Effector memory CD4-positive, alpha-beta T cell (primary cell): ENCODE measurements around the gene TRAF6.

ENCODE experiments used
- DNase-seq, 3 donors: peaks; one replicate each; pipeline ENCODE4 v3.0.0-alpha.2; 2020
- H3K27ac ChIP-seq: 2 replicates; pipeline ENCODE4 v1.7.0; 2013; ENCODE audit warnings: mild to moderate bottlenecking, low read length, moderate library complexity; ENCODE audit not compliant: insufficient read depth, poor library complexity, severe bottlenecking
- H3K27me3 ChIP-seq: replicated peaks from 2 replicates; pipeline ENCODE4 v1.7.0; 2013; ENCODE audit warnings: mild to moderate bottlenecking, low read length; ENCODE audit not compliant: insufficient read depth, control insufficient read depth, poor library complexity, severe bottlenecking
- H3K36me3 ChIP-seq: 2 replicates; pipeline ENCODE4 v1.7.0; 2013; ENCODE audit warnings: mild to moderate bottlenecking, low read length, moderate library complexity; ENCODE audit not compliant: control insufficient read depth, insufficient read depth
- H3K4me1 ChIP-seq: 2 replicates; pipeline ENCODE4 v1.7.0; 2013; ENCODE audit warnings: low read length, mild to moderate bottlenecking; ENCODE audit not compliant: control insufficient read depth, insufficient read depth, poor library complexity, severe bottlenecking
- H3K4me3 ChIP-seq: 2 replicates; pipeline ENCODE4 v1.7.0; 2013; ENCODE audit warnings: low read length, low read depth, mild to moderate bottlenecking; ENCODE audit not compliant: insufficient read depth, poor library complexity, severe bottlenecking
- H3K9me3 ChIP-seq: 2 replicates; pipeline ENCODE4 v1.7.0; 2013; ENCODE audit warnings: mild to moderate bottlenecking, low read length, moderate library complexity; ENCODE audit not compliant: control insufficient read depth

The TRAF6 gene

DNA sequence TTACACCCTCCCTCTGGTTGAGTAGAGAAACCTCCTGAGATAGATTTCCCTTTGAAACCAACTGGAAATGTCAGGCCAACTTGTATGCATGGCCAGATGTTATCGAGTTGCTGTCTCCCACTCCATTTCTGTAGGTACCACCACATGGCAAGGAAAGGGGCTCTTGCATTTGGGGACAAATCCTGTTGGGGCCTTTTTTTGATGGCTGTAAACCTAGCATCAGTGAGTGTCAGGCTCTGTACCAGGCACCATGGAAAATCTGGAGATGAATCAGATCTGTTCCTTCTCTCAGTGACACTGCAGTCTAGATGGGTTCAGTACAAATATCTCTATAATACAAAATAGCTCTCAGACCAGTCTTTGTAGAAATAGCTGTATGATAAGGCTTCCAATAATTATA lies 58.4 kb downstream of the TRAF6 start:
- Histone ChIP-seq H3K4me3 (no peak overlapping the region), H3K27me3 (no peaks in the 10 kb centered on the region), H3K4me1 (peaks cover 38% of the 10 kb centered on the region), H3K9me3 (no peaks in the 10 kb centered on the region), H3K36me3 (peaks cover 2% of the 10 kb centered on the region), H3K27ac (no peak overlapping the region)
- DNase-seq = no peak

DNA sequence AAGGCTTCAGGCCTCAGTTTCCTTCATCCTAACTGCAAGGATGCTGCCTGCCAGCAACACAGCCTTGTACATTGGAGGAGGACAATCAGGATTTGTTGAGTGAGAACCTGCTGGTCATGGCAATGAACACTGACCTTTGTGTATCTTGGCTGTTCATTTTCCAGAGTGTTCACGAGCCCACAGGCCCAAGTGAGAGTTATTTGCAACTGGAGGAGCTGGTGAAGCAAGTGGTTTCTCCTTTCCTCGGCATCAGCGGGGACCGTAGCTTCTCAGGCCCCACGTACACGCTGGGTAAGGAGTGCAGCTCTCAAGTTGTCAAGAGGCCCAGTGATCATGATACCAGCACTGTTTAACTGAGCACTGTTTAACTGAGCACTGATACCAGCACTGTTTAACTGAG lies 59.0 kb downstream of the TRAF6 start:
- Histone ChIP-seq H3K36me3 (no peaks in the 10 kb centered on the region), H3K9me3 (no peaks in the 10 kb centered on the region), H3K27ac (no peak overlapping the region), H3K4me3 (no peak overlapping the region), H3K4me1 (peaks cover 38% of the 10 kb centered on the region), H3K27me3 (no peaks in the 10 kb centered on the region)
- no peak for DNase-seq

DNA sequence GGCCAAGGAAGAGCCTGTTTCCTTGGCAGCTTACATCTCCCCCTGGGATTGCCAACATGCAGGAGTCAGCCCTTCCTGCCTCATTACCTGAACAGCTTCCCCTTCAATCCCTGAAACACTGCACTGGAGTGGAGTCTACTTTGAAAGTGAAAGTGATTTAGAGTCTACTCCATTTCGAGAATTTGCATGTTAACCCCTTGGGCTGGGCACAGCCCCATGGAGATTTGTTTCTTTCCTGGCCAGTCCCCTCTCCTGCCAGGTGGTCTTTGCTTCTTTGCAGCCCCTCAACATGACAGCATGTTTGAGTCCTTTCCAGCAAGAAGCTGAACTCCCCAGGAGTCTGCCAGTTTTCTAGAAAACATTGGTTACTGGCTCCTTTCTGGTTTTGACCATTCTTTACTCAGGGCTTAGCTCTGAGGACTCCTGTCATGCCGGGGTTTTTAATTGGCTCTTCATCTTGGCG lies 59.9 kb downstream of the TRAF6 start:
- no peak for DNase-seq
- no peaks in the 10 kb centered on the region for H3K36me3 ChIP-seq
- H3K9me3 ChIP-seq = no peaks in the 10 kb centered on the region
- no peak overlapping the region for H3K27ac ChIP-seq
- H3K4me3 ChIP-seq = peak overlapping the region; percentile 26
- H3K4me1 ChIP-seq = peaks cover 38% of the 10 kb centered on the region
- H3K27me3 ChIP-seq = no peaks in the 10 kb centered on the region

GRCh38 chr11:36449561-36450096 lies 60.4 kb downstream of the TRAF6 start:
- H3K9me3 ChIP-seq = no peaks in the 10 kb centered on the region
- H3K27me3 ChIP-seq = no peaks in the 10 kb centered on the region
- H3K27ac ChIP-seq = no peak overlapping the region
- peaks cover 38% of the 10 kb centered on the region for H3K4me1 ChIP-seq
- no peaks in the 10 kb centered on the region for H3K36me3 ChIP-seq
- H3K4me3 ChIP-seq = peak overlapping the region; percentile 26
- no peak for DNase-seq

- no peak overlapping the region for H3K27ac ChIP-seq
- no peak overlapping the region for H3K4me3 ChIP-seq
- H3K36me3 ChIP-seq = no peaks in the 10 kb centered on the region
- no peaks in the 10 kb centered on the region for H3K27me3 ChIP-seq
- no peak for DNase-seq
- H3K4me1 ChIP-seq = peaks cover 30% of the 10 kb centered on the region
- H3K9me3 ChIP-seq = no peaks in the 10 kb centered on the region
These were observed 62.1 kb downstream of the TRAF6 start for GRCh38 chr11:36447947-36448346.

DNA sequence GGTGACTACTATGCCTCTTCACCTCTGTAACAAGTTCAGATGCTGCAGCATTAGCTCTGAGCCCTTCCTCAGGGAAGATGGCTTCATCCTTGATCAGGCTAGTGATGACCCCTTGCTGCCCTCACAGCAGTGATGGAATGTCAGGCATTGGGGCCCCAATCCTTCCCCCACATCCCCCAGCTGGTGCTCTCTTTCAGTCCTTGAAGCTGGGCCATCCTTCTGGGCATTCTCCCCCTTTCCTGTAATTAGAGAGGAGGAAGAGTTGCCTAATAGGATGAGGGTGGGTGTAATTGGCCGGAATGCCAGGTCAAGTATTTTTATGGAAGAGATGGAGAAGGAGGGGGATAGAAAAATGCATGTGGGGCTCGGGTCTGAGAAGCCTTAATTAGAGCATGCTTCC lies 62.6 kb downstream of the TRAF6 start:
- H3K4me1 ChIP-seq = peaks cover 26% of the 10 kb centered on the region
- no peak overlapping the region for H3K27ac ChIP-seq
- no peaks in the 10 kb centered on the region for H3K36me3 ChIP-seq
- H3K4me3 ChIP-seq = no peak overlapping the region
- H3K9me3 ChIP-seq = no peaks in the 10 kb centered on the region
- no peak for DNase-seq
- H3K27me3 ChIP-seq = no peaks in the 10 kb centered on the region

- H3K36me3 ChIP-seq = no peaks in the 10 kb centered on the region
- peaks cover 13% of the 10 kb centered on the region for H3K4me1 ChIP-seq
- H3K27ac ChIP-seq = no peak overlapping the region
- no peaks in the 10 kb centered on the region for H3K27me3 ChIP-seq
- H3K9me3 ChIP-seq = no peaks in the 10 kb centered on the region
- no peak overlapping the region for H3K4me3 ChIP-seq
- DNase-seq = no peak
These were observed 63.9 kb downstream of the TRAF6 start for GRCh38 chr11:36446135-36446534.

GRCh38 chr11:36443661-36444060 lies 66.4 kb downstream of the TRAF6 start:
- no peaks in the 10 kb centered on the region for H3K36me3 ChIP-seq
- no peak for DNase-seq
- H3K4me1 ChIP-seq = no peaks in the 10 kb centered on the region

DNA sequence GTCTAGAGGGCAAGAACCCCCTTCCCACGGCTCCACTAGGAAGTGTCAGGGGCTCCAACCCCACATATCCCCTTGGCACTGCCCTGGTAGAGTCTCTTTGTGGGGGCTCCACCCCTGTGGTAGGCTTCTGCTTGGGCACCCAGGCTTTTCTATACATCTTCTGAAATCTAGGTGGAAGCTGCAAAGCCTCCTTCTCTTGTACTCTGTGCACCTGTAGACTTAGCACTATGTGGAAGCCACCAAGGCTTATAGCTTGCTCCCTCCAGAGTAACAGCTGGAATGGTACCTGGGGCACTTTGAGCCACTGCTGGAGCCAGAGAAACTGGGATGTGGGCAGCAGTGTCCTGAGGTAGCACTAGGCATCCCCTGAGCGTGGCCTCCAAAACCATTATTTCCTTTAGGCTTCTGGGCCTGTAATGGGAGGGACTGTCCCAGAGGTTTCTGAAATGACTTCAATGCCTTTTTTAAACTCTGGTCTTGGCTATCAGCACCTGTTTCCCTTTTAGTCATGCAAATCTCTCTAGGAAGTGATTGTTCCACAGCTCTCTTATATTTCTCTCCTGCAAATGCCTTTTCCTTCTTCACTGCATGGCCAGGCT lies 68.4 kb downstream of the TRAF6 start:
- Histone ChIP-seq H3K27me3 (no peaks in the 10 kb centered on the region), H3K4me3 (no peak overlapping the region), H3K4me1 (no peaks in the 10 kb centered on the region), H3K27ac (no peak overlapping the region), H3K36me3 (no peaks in the 10 kb centered on the region), H3K9me3 (no peaks in the 10 kb centered on the region)
- no peak for DNase-seq

More at GRCh38 chr11:36443661-36444060, 66.4 kb downstream of the TRAF6 start:
- H3K27me3 ChIP-seq = no peaks in the 10 kb centered on the region
- no peak overlapping the region for H3K4me3 ChIP-seq
- H3K27ac ChIP-seq = no peak overlapping the region
- no peaks in the 10 kb centered on the region for H3K9me3 ChIP-seq

GRCh38 chr11:36438126-36438525 lies 71.9 kb downstream of the TRAF6 start:
- H3K36me3 ChIP-seq = no peaks in the 10 kb centered on the region
- H3K27me3 ChIP-seq = no peaks in the 10 kb centered on the region
- no peaks in the 10 kb centered on the region for H3K4me1 ChIP-seq
- no peaks in the 10 kb centered on the region for H3K9me3 ChIP-seq
- H3K4me3 ChIP-seq = no peak overlapping the region
- no peak for DNase-seq
- no peak overlapping the region for H3K27ac ChIP-seq
